ENCODE measurements around the gene JCHAIN. TPM values are rescaled to one million over a fixed set of nuclear protein-coding genes. Genes with fewer than 3 reads are reported as not detected.
"Not testable (repeated sequence)": the region's sequence is repeated elsewhere in the genome, so short reads cannot be mapped to it uniquely, and the experiment has no call there.

Gene JCHAIN
- total RNA-seq, 3 donors from 2014 or later = 258 to 602 (median 347) TPM

DNA sequence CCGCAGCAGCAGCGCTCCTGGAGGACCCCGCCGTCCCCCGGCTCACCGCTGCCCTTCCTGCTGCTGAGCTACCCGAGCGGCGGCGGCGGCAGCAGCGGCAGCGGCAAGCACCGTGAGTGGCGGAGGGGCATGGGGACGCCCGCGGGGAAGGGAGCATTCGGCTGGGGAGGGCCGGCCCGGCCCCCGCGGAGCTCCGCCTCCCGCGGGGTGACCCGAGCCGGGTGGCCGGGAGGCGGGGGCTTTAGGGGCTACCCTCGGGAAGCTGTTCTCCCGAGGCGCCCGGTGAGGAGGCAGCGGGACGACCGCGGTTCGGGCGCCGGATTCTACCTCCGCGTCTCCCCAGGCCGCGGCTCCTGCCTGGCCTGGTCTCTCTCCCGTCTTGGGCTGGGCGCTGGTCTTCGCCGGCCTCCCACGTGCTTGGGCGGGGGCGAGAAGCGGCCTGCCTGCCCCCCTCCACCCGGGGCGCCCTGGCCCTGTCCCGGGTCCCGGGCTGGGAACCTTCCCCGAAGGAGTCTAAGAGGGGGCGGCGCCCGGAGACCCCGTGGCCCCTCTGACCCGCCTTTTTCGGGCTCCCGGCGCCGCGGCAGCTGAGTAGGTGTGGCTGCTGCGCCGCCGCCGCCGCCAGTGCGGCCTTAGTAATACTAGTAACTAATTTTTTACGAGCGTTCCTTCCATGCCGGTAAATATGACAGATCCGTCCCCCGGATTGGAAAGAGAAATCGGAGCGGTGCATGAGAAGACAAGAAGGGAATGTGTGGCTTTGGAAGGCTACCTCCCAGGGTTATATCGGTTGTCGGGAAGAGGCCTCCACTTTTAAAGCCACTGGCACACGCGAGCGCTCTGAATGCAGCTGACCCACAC is 39.1 kb upstream of the JCHAIN start:
- Histone ChIP-seq H3K4me1 (ENCODE audit: low read depth) (peaks cover 31% of the 10 kb centered on the region), H3K36me3 (ENCODE audit: low read depth) (no peaks in the 10 kb centered on the region), H3K9me3 (no peaks in the 10 kb centered on the region), H3K4me3 (peak overlapping the region; percentile 88)
- ATAC-seq = peak; percentile 75
- intact Hi-C loops (cut with DNase I, micrococcal nuclease) = no loop called here
- TF ChIP-seq, protein P1, sequence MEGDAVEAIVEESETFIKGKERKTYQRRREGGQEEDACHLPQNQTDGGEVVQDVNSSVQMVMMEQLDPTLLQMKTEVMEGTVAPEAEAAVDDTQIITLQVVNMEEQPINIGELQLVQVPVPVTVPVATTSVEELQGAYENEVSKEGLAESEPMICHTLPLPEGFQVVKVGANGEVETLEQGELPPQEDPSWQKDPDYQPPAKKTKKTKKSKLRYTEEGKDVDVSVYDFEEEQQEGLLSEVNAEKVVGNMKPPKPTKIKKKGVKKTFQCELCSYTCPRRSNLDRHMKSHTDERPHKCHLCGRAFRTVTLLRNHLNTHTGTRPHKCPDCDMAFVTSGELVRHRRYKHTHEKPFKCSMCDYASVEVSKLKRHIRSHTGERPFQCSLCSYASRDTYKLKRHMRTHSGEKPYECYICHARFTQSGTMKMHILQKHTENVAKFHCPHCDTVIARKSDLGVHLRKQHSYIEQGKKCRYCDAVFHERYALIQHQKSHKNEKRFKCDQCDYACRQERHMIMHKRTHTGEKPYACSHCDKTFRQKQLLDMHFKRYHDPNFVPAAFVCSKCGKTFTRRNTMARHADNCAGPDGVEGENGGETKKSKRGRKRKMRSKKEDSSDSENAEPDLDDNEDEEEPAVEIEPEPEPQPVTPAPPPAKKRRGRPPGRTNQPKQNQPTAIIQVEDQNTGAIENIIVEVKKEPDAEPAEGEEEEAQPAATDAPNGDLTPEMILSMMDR (IDR thresholded peaks at IDR 0.05) = no peak
- peak; percentile 72 to 87 (median 84) for DNase-seq

DNA sequence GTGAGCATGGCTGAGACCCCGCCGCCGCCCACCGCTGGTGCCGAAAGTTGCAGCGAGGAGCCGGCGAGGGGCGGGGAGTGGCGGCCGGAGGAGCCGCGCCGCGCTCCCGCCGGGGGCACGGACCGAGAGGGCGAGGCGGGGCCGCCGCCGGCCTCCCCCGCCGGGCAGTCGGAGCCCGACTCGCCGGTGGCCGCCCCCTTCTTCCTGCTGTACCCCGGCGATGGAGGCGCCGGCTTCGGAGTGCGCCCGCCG is 38.5 kb upstream of the JCHAIN start:
- intact Hi-C loops (cut with DNase I, micrococcal nuclease) = no loop called here
- DNase-seq (no peak), ATAC-seq (peak; percentile 64)
- Histone ChIP-seq H3K9me3 (no peaks in the 10 kb centered on the region), H3K36me3 (ENCODE audit: low read depth) (no peaks in the 10 kb centered on the region), H3K4me3 (peak overlapping the region; percentile 88), H3K4me1 (ENCODE audit: low read depth) (peaks cover 29% of the 10 kb centered on the region)
- TF ChIP-seq, protein P1 (IDR thresholded peaks at IDR 0.05) = no peak

DNA sequence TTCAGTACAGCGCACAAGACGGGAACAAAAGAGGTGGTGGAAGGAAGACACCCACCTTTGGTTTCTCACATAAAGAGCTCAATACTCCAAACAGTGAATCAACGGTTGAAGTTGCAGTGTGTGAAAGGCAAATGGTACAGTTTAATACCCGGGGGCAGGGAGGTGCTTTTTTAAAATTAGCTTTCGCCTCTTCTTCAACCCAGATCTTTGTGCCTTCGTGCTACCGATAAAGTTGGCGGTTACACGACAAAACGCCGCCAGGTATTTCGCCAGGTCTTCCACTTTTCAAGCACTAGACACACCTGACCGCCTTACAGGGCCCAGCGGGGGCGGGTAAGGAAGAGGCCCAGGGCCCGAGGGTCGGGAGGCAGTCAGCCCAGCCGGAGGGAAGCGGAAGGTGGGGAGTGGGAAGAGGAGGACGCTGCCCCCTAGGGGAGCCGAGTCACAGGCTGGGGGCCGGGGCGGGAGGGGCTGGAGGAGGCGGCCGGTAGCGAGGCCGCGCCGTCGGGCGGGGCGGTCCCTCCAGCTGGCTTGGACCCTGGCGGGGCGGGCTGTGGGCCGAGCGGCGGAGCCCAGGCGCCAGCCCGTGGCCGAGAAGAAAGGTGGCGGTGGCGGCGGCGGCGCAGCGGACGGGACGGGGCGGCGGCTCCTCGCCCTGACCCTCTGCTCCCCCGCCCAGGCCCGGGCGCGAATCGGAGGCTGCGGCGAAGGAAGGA is 38.1 kb upstream of the JCHAIN start:
- TF ChIP-seq, protein P1 (IDR thresholded peaks at IDR 0.05) = no peak
- H3K36me3 ChIP-seq (ENCODE audit: low read depth) = no peaks in the 10 kb centered on the region
- intact Hi-C loops (cut with DNase I, micrococcal nuclease) = no loop called here
- H3K4me3 ChIP-seq = peak overlapping the region; percentile 88
- ATAC-seq = peak; percentile 85
- H3K9me3 ChIP-seq = no peaks in the 10 kb centered on the region
- peaks cover 25% of the 10 kb centered on the region for H3K4me1 ChIP-seq (ENCODE audit: low read depth)
- peak; percentile 86 to 90 (median 89) for DNase-seq

DNA sequence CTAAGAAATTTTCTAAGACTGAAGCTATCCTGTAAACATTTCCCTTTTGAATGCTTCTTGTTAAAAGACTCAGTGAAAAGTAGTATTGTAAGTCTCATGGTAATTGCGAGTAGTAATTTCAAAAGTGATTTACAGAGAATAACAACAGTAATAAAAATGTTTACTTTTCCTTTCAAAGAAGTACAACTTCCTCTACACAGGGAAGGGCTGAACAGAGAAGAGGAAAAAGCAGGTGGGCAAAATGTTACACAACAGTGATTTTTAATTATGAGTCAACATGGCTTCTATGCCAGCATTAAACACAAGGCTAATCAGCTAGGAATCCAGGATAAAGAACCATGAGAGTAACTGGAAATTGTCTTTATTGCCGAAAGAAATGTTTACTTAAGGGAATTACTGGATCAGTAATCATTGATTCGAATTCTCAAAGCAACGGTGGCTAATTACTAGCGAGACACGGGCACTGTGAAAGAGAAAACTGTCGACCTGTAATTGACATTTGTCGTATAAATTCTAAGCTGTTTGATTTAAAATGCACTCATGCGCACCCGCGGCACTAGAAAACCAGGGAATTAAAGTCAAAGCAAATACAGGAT is 37.4 kb upstream of the JCHAIN start:
- Histone ChIP-seq H3K36me3 (ENCODE audit: low read depth) (no peaks in the 10 kb centered on the region), H3K4me3 (peak overlapping the region; percentile 2), H3K9me3 (no peaks in the 10 kb centered on the region), H3K4me1 (ENCODE audit: low read depth) (peaks cover 24% of the 10 kb centered on the region)
- intact Hi-C loops (cut with DNase I, micrococcal nuclease) = no loop called here
- TF ChIP-seq, protein P1 (IDR thresholded peaks at IDR 0.05) = no peak
- ATAC-seq (no peak), DNase-seq (peak in 1 of 3 donors; percentile 46)

DNA sequence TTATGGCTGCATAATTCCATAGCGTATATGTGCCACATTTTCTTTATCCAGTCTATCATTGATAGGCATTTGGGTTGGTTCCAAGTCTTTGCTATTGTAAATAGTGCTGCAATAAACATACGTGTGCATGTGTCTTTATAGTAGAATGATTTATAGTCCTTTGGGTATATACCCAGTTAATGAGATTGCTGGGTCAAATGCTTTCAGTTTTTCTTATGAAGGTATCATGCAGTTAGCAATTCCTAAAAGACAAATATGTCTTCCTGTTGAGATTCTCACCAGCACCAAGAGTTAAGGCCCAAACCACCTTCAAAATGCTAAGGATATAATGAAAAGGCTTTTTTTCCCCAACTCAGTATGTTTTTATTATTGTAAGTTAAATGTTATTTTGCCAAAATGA is 36.3 kb upstream of the JCHAIN start:
- ATAC-seq; DNase-seq; H3K4me3 ChIP-seq; H3K36me3 ChIP-seq (ENCODE audit: low read depth); H3K9me3 ChIP-seq; intact Hi-C loops (cut with DNase I, micrococcal nuclease): not testable (repeated sequence)
- H3K4me1 ChIP-seq (ENCODE audit: low read depth) = peaks cover 24% of the 10 kb centered on the region

DNA sequence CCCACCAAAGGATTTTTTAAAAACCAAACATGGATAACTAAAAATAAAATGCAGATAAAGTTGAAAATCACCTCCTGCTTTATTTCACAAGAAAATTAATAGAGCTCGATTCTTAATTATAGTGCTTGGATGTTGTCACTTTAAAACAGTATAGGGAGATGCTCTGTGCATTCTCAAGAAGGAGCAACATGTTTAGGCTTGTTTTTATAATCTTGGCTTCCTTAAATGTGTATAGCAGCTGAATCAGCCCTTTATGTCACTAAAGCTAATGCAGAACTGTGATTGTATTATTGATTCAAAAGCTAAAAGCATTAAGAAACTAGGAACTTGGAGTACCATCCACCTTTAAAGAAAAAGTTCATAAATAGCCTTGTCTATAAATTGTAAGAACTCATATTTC is 35.0 kb upstream of the JCHAIN start:
- TF ChIP-seq, protein P1 (IDR thresholded peaks at IDR 0.05) = no peak
- Histone ChIP-seq H3K9me3 (no peaks in the 10 kb centered on the region), H3K36me3 (ENCODE audit: low read depth) (no peaks in the 10 kb centered on the region), H3K4me1 (ENCODE audit: low read depth) (peaks cover 14% of the 10 kb centered on the region), H3K4me3 (no peak overlapping the region)
- ATAC-seq = no peak
- intact Hi-C loops (cut with DNase I, micrococcal nuclease) = no loop called here
- no peak for DNase-seq
